PC-9 (cell line): ENCODE measurements around the gene LNP1. TPM values are rescaled to one million over a fixed set of nuclear protein-coding genes. Genes with fewer than 3 reads are reported as not detected.
A peak's percentile ranks its signal among the peaks of the same experiment; 100 is the strongest.

Experiments
- BruUV-seq: library from RNA; stranded (reverse); fragments of 400-500 nt; replicated peaks from 2 replicates; lab custom pipeline; 2021; lab: Mats Ljungman, UMichigan
- CTCF ChIA-PET: fragments of 300-600 bp; sonication (Branson Sonifier 250); formaldehyde crosslinking; loops from one replicate; lab custom pipeline; 2022; ENCODE audit warnings: antibody characterized with exemption; lab: Charles Lee
- POLR2A ChIA-PET: fragments of 300-600 bp; sonication (Branson Sonifier 250); formaldehyde crosslinking; loops from one replicate; lab custom pipeline; 2022; ENCODE audit warnings: antibody characterized with exemption; ENCODE audit not compliant: unreplicated experiment; lab: Charles Lee
- DNase-seq, 2 experiments: peaks; one replicate each; pipeline versions ENCODE4 v3.0.0 to v3.0.0-alpha.2; 2015 to 2022; ENCODE audit warnings: mixed read lengths in 1 of 2
- H2AFZ ChIP-seq: fragments of 200-600 bp; sonication (generic); 2 replicates; pipeline ENCODE4 v1.8.1; 2017; ENCODE audit warnings: antibody characterized with exemption
- H3F3A ChIP-seq: fragments of 200-600 bp; sonication (generic); 2 replicates; pipeline ENCODE4 v1.8.1; 2017; ENCODE audit warnings: antibody characterized with exemption, mild to moderate bottlenecking, low read depth; ENCODE audit not compliant: insufficient read depth
- H3K27ac ChIP-seq: fragments of 200-600 bp; sonication (generic); 2 replicates; pipeline ENCODE4 v1.6.1; 2016; ENCODE audit warnings: mixed run types
- H3K27me3 ChIP-seq: fragments of 200-600 bp; sonication (generic); 2 replicates; pipeline ENCODE4 v1.6.1; 2016; ENCODE audit warnings: low read depth, mixed run types; ENCODE audit not compliant: insufficient read depth
- H3K36me3 ChIP-seq: fragments of 200-600 bp; sonication (generic); 2 replicates; pipeline ENCODE4 v1.6.1; 2016; ENCODE audit warnings: low read depth, mixed run types
- H3K4me1 ChIP-seq: fragments of 200-600 bp; sonication (generic); replicated peaks from 2 replicates; pipeline ENCODE4 v1.6.1; 2016; ENCODE audit warnings: mixed run types; ENCODE audit not compliant: insufficient read depth
- H3K4me2 ChIP-seq: fragments of 200-600 bp; sonication (generic); 2 replicates; pipeline ENCODE4 v1.6.1; 2017; ENCODE audit warnings: mixed run types
- H3K4me3 ChIP-seq: fragments of 200-600 bp; sonication (generic); 2 replicates; pipeline ENCODE4 v1.6.1; 2016; ENCODE audit warnings: mixed run types
- H3K79me2 ChIP-seq: fragments of 200-600 bp; sonication (generic); 2 replicates; pipeline ENCODE4 v1.6.1; 2017; ENCODE audit warnings: low read depth, mixed run types
- H3K9me2 ChIP-seq: fragments of 200-600 bp; sonication (generic); 2 replicates; pipeline ENCODE4 v1.8.1; 2017; ENCODE audit warnings: mild to moderate bottlenecking; ENCODE audit not compliant: insufficient read depth
- H3K9me3 ChIP-seq: fragments of 200-600 bp; sonication (generic); 2 replicates; pipeline ENCODE4 v1.8.1; 2016; ENCODE audit warnings: low read depth; ENCODE audit not compliant: insufficient read depth
- H4K20me1 ChIP-seq: fragments of 200-600 bp; sonication (generic); 2 replicates; pipeline ENCODE4 v1.8.1; 2017; ENCODE audit not compliant: insufficient read depth
- EZH2 ChIP-seq: fragments of 200-600 bp; sonication (generic); IDR thresholded peaks from 2 replicates; pipeline ENCODE4 v1.8.0; 2017; ENCODE audit warnings: antibody characterized with exemption, low read depth
- intact Hi-C: fragments of 100-400 bp; cut with micrococcal nuclease; formaldehyde crosslinking; loops from one replicate; pipeline ENCODE4 v1.10.0; 2022; ENCODE audit not compliant: unreplicated experiment
- total RNA-seq: library from RNA; stranded (reverse); gene quantifications from 2 replicates; pipeline ENCODE4 v1.2.3, GENCODE V29; 2021
- TF ChIP-seq, protein P1 (sequence below): fragments of 200-600 bp; sonication (generic); conservative IDR thresholded peaks from 2 replicates; pipeline ENCODE4 v1.6.1; 2017; ENCODE audit warnings: mixed run types, antibody characterized with exemption, mild to moderate bottlenecking, moderate library complexity

The LNP1 gene
- total RNA-seq, 1 experiment from 2014 or later, result 4.8 TPM

DNA sequence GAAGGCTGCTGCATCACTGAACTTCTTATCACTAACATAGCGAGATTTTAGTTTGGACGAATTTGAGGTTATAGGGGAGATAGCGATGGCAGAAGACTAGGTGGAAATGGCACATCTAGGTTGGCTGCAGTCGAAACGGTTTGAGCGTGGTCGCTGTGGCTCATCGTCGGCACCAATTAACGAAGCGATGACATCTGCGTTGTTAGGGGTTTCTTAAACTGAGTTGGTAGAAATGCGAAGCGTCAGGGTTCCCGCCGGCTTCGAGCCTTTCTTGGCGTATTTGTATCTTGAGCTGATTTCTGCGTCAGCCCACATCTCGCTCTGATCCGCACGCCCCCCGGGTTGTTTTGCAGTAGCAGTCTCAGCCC lies 319 bp downstream of the LNP1 start:
- peak overlapping the region; percentile 83 for H3K4me3 ChIP-seq
- DNase-seq, result no peak
- peaks cover 81% of the 10 kb centered on the region for H3K79me2 ChIP-seq
- intact Hi-C loops, result loop anchor here (1.0 to 5.0 kb wide), 6 partner anchors 67 to 1273 kb away; partner anchors contain the start of genes CMSS1, NIT2 and TBC1D23
- H3K4me1 ChIP-seq, result peaks cover 36% of the 10 kb centered on the region
- H3K9me3 ChIP-seq, result peaks cover 4% of the 10 kb centered on the region; the same call in 1 of the 2 replicates
- H3K36me3 ChIP-seq, result peaks cover 18% of the 10 kb centered on the region; the same call in 1 of the 2 replicates
- TF ChIP-seq, protein P1, sequence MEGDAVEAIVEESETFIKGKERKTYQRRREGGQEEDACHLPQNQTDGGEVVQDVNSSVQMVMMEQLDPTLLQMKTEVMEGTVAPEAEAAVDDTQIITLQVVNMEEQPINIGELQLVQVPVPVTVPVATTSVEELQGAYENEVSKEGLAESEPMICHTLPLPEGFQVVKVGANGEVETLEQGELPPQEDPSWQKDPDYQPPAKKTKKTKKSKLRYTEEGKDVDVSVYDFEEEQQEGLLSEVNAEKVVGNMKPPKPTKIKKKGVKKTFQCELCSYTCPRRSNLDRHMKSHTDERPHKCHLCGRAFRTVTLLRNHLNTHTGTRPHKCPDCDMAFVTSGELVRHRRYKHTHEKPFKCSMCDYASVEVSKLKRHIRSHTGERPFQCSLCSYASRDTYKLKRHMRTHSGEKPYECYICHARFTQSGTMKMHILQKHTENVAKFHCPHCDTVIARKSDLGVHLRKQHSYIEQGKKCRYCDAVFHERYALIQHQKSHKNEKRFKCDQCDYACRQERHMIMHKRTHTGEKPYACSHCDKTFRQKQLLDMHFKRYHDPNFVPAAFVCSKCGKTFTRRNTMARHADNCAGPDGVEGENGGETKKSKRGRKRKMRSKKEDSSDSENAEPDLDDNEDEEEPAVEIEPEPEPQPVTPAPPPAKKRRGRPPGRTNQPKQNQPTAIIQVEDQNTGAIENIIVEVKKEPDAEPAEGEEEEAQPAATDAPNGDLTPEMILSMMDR, result no peak
- TF ChIP-seq EZH2, result no peak
- peak overlapping the region; percentile 78 for H3K27ac ChIP-seq
- BruUV-seq, result TSS peak; percentile 85
- H3K9me2 ChIP-seq, result no peaks in the 10 kb centered on the region
- H3F3A ChIP-seq, result peaks cover 11% of the 10 kb centered on the region; the same call in 1 of the 2 replicates
- H3K27me3 ChIP-seq, result no peaks in the 10 kb centered on the region
- ChIA-PET CTCF (interaction anchor here (0.5 to 1.2 kb wide), 2 partner anchors 61 to 313 kb away, joined by 4 to 5 read pairs; no protein-coding TSS in a partner anchor), POLR2A (interaction anchor here (0.6 to 0.8 kb wide), 11 partner anchors 23 to 1442 kb away, joined by 3 to 8 read pairs (median 3); no protein-coding TSS in a partner anchor)
- H4K20me1 ChIP-seq, result peaks cover 33% of the 10 kb centered on the region
- peak overlapping the region; percentile 93 for H3K4me2 ChIP-seq
- peak overlapping the region; percentile 91 for H2AFZ ChIP-seq

DNA sequence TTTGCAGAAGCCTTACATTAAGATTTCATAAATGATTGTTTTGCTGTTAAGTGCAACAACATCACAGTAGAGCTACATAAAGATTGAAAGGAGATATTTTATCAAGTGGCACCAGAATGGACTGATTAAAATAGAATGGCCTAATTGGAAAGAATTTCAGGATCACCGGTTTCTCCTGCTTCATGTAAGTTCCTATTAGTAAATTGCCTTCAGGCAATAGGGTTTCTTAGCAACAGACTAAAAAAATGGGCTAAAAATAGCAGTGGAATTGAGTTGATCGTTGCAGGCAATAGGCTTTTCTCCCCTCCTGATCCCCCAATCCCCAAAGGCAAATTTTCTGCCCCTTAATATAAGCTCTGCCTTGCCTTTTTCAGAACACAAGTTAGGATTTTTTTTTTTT lies 917 bp downstream of the LNP1 start:
- H3K4me1 ChIP-seq, result peaks cover 36% of the 10 kb centered on the region
- H3F3A ChIP-seq, result peaks cover 10% of the 10 kb centered on the region; the same call in 1 of the 2 replicates
- peak overlapping the region; percentile 83 for H3K4me3 ChIP-seq
- TF ChIP-seq, protein P1, result no peak
- TF ChIP-seq EZH2, result no peak
- no peaks in the 10 kb centered on the region for H3K9me2 ChIP-seq
- no peaks in the 10 kb centered on the region for H3K27me3 ChIP-seq
- peak overlapping the region; percentile 93 for H3K4me2 ChIP-seq
- H3K36me3 ChIP-seq, result peaks cover 20% of the 10 kb centered on the region; the same call in 1 of the 2 replicates
- peaks cover 75% of the 10 kb centered on the region for H3K79me2 ChIP-seq
- H3K9me3 ChIP-seq, result peaks cover 9% of the 10 kb centered on the region
- ChIA-PET POLR2A (interaction anchor here (0.6 to 0.8 kb wide), 6 partner anchors 22 to 915 kb away, joined by 3 to 5 read pairs (median 3); no protein-coding TSS in a partner anchor), CTCF (interaction anchor here (0.6 to 1.2 kb wide), 2 partner anchors 61 to 334 kb away, joined by 3 to 4 read pairs; no protein-coding TSS in a partner anchor)
- H4K20me1 ChIP-seq, result peaks cover 27% of the 10 kb centered on the region
- intact Hi-C loops, result loop anchor here (1.0 to 5.0 kb wide), 3 partner anchors 95 to 585 kb away; partner anchors contain the start of gene CMSS1
- peak in 1 of 2 experiments; percentile 87 for DNase-seq
- BruUV-seq, result no TSS peak
- peak overlapping the region; percentile 78 for H3K27ac ChIP-seq
- H2AFZ ChIP-seq, result peak overlapping the region; percentile 91

DNA sequence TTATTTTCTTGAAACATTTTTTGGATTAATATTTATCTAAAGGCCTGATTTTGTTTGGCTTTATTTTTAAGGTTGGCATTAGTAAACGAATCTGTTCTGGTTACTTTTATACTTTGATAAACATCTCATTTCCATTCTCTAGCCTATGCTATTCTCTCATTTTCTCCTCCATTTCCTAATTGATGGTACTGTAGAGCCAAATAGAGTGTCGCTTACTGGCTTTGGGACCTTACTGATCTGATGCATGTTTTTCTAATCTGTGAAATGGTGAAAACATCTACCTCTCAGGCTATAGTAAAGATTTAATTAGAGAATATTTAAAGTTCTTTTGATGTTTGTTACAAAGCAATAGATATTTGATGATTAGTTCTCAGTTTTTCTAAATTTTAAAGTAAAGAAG lies 1.6 kb downstream of the LNP1 start:
- TF ChIP-seq EZH2, result no peak
- TF ChIP-seq, protein P1, result no peak
- Histone ChIP-seq H3K9me3 (peaks cover 14% of the 10 kb centered on the region), H3K9me2 (no peaks in the 10 kb centered on the region), H2AFZ (peak overlapping the region; percentile 61), H3K4me2 (peak overlapping the region; percentile 93), H3K4me3 (peak overlapping the region; percentile 83), H3K79me2 (peaks cover 69% of the 10 kb centered on the region), H3K4me1 (peaks cover 36% of the 10 kb centered on the region), H3F3A (peaks cover 8% of the 10 kb centered on the region; the same call in 1 of the 2 replicates), H3K27ac (0 out of 2 replicates have a peak overlapping the region, but pooled peaks have one; percentile 78), H3K27me3 (no peaks in the 10 kb centered on the region), H4K20me1 (peaks cover 25% of the 10 kb centered on the region), H3K36me3 (peaks cover 22% of the 10 kb centered on the region; the same call in 1 of the 2 replicates)
- no TSS peak for BruUV-seq
- POLR2A ChIA-PET, result no interaction called here
- no peak for DNase-seq
- CTCF ChIA-PET, result interaction anchor here (0.6 kb wide), 1 partner anchor 333 kb away, joined by 3 read pairs; no protein-coding TSS in a partner anchor
- intact Hi-C loops, result loop anchor here (1.0 to 5.0 kb wide), 4 partner anchors 22 to 586 kb away; partner anchors contain the start of gene CMSS1
